HK-2 (cell line): ENCODE measurements around the gene PSRC1.
"Not testable (repeated sequence)": the region's sequence is repeated elsewhere in the genome, so short reads cannot be mapped to it uniquely, and the experiment has no call there.

Experiments used
- DNase-seq: peaks from one replicate; pipeline ENCODE4 v3.0.0-alpha.2; 2018; ENCODE audit not compliant: unreplicated experiment

PSRC1 gene

DNA sequence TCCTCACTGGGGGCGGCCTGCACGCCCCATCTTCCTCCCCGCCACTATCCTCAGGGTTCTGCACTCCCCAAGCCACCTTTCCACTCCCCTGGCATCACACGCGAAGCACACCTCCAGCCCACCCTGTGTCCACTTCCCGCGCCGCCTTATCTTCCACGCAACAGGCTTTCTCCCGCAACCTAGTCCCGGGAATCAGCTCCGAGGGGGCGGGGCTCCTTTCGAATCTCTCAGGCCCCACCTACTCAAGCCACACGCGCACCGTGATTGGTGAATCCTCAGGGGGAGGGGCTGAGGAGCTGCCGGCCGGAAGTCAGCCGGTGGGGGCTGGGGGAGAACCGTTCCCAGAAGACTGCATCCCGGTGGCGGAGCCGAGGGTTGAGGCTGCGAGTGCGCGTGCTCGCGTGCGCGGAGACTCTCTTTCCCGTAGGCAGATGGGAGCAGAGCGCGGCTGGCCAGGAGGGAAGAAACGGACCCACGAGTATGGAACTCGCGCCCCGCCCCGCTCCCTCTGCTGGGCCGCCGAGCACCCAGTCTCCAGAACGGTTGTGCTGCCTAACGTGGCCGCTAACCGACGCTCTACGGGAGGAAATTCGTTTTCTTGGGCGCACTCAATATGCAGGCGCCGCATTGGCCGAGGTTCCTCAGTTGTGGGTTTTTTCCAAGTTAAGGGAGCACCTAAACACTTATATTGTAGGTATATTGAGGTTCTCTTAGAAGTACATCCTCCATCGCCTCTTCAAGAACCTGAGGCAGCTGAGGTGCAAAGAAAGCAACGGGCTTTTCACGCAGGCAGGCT, at the start of gene PSRC1:
Gene PSRC1 (minus strand): TSS at position 194 of the 796 bp plus-strand sequence.
- DNase-seq: peak; percentile 97

DNA sequence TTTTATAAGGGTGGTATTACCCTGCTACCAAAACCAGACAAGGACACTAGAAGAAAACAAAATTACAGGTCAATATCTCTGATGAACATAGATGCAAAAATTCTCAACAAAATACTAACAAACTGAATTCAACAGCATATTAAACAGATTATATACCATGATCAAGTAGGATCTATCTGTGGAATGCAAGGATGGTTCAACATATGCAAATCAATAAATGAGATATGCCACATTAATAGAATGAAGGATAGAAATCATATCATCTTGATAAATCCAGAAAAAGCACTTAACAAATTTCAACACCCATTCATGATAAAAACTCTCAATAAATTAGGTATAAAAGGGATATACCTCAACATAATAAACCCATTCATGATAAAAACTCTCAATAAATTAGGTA, 48.2 kb upstream of the PSRC1 start:
- no peak for DNase-seq

DNA sequence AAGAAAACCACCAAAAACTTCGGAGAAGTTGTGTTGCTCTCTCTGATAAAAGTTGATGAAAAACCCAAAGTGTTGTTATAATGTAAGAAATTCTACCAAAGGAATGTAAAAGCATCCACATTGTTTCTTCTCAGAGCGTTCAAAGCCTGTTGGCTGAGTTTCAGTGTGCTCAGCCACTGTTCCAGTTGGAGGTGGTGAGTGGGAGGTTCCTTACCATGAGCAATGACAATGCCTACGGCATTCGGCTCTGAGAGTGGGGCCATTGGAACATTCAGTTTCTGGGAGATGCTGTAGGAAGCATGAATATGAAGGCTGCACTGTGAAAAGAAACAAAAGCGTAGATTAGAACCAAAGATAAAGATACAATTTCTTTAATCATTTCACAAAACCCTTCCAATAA, 44.3 kb upstream of the PSRC1 start:
- DNase-seq: no peak

DNA sequence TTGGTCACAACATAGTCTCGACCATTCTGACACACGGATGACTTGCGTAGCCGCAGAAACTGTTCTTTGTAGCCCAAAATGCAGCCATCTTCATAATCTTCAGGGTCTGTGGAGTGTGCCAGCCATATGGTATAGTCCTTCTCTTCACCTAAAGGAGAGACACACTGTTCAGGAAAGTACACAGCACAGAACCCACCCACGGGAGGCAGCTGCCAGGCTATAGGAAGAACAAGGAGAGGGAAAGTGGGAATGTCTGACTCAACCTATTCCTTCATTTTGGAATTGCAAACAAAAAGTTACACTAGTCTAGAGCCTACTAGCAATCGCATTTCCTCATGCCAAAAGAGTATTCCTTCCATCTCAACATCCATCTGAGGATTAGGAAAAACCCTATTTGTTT, 40.0 kb upstream of the PSRC1 start:
- no peak for DNase-seq

DNA sequence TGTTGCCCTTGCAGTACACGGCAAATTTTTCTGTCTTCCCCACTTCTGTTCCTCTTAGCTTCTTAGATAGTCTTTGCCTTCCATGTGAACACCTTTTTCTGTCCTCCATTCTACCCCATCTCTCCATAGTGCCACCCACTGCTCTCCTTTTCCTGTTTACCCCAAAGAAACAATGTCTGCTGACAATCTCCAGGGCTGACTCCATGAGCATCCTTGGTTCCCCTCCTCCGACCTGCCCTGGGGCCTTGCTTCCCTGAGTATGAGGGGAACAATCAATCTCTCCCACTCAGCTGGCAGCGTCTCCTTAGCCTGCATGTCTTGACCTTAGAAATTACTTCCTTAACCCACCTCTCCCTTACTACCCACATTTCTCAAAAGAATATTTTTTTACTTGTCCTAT, 36.2 kb upstream of the PSRC1 start:
- no peak for DNase-seq

DNA sequence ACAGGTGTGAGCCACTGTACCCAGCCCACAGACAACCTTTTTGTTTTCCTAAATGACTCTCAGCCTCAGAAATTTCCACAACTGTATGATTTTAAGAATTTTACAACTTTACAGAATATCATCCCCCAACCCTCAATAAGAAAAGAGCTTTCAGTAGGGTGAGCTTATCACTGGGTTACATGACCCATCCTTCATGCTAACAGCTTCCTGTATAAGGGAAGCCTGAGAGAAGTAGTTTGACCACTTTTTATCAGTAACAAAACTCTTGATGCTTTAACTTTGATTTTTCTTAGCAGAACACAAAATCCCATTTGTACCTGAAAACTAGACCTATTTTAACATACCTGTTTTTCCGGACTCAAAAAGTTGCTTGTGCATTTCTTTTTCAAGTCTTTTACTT, 33.6 kb upstream of the PSRC1 start:
- no peak for DNase-seq

DNA sequence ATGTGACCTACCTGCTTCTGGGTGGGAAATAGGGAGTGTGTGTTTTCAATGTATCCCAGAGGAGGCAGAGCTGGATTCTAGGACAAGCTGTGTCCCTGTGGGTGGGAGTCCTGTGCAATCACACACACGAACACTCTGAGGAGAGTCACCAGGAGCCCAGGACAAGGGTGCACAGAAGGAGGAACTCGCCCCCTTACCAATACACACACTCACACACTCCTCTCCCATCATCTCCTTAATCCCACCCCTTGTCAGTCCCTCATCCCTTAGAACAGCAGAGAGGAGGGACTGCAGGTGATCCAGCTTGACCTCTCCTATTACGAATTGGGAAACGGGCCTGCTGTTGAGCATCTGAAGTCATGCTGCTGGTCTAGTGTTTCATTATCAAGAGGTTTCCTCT, 32.3 kb upstream of the PSRC1 start:
- DNase-seq: no peak

DNA sequence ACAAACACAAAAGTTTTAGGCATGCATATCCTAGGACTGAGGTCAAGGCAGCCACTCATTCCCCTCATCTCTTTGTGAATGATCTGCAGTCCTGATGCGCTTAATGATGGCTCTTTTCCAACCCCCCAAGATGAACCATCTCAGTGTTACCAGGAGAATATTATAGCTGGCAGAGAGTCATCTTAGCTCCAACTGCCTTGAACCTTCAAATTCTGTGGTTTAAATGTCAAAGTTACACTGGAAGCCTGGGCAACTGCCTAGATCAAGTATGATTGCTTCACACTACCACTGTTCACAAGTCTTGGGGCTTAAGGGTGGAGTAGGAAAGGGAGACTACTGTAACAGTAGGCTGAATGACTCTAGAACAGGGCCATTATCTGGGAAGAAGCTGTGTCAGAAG, 31.9 kb upstream of the PSRC1 start:
- no peak for DNase-seq

DNA sequence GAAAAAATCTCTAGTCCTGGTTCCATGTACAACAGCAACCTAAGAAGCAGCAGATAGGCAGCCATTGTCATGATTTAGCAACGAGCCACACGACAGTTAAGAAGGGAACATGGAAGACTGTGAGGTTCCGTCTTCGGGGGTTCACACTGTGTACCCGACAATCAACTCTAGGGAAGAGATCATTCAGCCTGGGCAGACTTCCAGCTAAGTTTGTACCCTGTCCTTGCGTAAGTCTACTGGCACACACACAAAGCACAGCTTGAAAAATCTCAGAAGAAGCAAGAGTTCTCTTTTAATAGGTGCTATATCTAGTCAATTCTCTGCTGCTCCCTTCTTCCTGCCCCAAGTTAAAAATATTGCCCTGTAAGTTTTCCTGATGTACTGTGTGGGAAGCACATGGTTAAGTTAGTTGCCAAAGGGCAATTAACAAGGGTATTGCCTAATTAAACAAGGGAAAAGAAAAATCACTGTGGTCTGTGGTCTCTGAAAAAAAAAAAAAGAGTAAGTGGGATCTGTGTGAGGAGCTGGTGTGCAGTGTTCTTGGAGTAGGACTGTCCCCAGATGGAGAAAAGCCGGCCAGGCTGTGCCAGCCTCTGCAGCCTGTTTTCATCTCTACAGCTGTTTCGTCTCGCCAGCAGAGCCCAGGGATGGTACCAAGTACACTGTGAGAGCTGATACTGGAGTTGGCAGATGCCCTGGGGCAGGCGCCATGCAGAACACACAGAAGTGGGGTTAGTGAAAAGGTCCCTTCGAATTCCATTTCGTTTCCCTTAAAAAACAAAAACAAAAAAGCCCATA, 30.2 kb upstream of the PSRC1 start:
- DNase-seq: no peak

DNA sequence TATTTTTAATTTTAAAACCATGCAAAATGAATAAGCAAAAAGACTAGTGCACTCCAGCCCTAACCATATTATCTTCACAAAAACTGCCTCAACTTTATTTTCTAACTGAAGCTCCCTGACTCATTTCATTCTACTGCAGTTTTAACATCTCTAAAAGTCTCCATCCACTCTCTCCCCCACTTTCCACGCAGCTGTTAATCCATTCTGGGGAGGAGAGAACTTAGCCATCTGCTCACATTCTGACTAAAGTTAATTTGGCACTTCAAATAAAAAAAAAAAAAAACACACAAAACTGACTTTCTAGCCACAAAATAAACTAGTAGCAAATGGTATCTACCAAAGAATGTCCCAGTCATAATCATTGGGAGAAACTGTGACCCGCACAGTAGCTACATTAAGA, 29.3 kb upstream of the PSRC1 start:
- no peak for DNase-seq

DNA sequence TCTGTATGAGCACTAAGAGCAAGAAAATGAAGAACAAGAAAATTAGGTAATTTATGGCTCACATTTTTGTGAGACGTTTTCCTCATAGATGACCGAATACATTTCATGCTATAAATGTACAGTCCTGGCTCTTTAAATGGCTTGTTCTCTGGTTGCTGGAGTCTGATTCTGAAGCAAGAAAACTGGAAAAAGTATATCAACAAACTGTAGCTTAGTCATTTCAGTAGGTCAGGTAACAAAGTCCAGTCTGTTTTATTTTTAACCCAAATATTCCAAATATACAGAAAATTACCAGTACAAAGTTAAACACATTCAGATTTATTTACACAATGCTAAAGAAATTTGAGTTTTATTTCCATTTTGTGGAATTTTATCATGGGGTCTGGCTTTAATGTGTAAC, 26.4 kb upstream of the PSRC1 start:
- no peak for DNase-seq

DNA sequence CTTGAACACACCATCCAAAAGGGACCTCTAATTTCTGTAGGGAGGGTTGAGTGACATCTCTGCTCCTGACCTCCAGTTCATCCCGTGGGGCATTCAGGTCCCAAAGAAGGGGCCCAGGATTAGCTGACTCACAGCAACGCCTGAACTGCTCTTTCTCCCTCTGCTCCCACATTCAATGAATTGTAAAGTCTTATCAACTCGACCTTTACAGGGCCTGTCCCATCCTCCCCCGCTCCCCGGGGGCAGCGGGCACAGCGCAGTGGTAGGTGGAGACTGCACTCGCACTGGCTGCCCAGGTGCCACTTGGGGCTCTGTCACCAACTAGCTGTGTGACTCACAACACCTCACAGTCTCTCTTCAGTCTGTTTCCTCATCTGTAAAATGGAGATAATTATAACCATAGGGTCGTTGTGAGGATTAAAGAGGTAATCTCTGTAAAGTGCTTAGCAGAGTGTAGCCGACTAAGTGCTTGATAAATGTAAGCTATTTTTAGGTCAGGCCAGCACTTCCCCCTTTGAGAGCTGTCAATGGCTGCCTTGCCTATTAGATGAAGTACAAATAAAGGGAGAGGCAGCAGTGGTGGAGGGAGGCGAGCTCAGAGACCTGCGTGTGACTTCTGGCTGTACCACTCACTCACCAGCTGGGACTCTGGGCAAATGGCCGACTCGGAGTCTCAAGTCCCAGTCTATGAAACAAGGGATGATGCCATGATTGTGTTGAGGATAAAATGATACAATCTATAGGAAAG, 24.5 kb upstream of the PSRC1 start:
- no peak for DNase-seq

DNA sequence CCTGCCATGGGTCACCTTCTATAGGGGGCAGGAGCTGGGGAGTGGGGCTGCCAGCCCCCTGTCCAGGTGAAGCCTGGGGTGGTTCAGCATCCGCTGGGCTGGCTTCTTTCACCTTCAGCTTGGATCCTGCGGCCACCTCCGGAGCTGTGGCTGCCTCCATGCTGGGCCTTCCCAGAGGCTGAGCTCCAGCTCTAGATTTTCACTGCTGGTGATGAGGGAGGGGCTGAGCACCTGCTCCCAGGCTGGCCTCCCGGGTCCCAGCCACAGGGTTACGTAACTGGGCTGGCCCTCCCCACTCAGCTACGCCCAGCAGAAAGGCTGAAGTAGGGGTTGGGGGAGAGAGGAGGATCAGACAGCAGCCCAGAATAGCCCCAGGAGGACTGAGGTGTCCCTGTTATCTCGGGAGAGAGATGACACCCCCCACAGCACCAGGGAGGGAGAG, 23.9 kb upstream of the PSRC1 start, which contains the start of gene MYBPHL:
Gene MYBPHL (minus strand): TSS at position 180 of the 442 bp plus-strand sequence. CDS start 20 bp downstream, at position 160.
- DNase-seq: no peak

DNA sequence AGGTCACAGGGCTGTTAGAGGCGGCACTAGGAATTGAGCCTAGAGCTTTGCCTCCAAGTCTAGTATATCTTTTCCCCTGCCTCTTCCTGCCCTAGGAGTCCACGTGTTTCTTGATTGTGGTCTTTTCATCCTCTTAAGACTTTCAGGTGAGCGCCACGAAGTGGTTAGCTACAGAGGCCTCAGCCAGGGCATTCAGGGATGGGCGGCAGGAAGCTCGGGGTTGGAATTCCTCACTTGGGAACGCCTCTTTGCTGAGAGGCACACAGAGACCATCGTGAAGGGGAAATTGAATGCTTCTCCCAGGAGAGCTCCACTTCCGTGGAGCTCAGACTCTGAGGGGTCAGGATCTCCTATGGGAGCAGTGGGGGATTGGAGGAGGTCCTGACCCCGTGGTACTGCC, 23.0 kb upstream of the PSRC1 start:
- not testable (repeated sequence) for DNase-seq

DNA sequence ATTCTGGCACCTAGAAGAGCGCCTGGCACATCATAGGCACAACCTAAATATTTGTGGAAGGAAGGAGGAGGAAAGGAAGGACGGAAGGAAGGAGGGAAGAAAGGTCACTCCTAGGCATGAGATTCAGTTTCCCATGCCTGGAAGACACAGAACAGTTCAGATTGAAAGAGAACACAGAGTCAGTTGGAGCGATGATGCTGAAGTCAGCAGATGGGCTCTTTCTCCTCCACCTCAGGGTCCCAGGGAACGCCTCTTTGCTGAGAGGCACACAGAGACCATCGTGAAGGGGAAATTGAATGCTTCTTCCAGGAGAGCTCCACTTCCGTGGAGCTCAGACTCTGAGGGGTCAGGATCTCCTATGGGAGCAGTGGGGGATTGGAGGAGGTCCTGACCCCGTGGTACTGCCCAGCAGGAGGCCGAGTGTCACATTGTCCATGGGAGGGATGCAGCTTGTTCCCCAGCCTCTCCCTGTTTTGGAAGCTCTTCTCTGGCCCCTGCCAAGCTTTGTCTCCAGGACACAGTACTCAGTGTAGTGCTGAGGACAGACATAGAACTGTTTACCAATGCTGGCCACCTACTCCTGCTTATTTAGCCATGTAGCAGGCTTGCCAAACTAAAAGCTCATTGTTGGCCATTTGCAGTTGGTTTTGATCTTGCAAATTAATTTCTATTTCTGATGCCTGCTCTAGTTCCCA, 21.4 kb upstream of the PSRC1 start:
- no peak for DNase-seq

DNA sequence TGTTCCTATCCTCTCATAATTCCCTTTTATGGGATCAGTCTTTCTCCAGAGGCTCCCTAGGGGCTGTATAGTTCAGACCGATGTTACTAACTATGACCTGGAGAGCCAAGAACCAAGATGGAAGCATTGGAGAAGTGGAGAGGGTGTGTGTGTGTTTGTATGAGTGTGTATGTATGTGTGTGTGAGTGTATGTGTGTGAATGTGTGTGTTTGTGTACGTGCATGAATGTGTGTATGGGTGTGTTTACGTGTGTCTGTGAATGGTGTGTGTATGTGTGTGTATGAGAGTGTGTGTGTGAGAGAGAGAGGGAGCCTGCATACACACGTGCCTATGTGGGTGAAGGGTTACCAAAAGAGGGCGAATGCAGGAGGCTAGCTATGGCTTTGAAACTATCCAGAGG, 18.9 kb upstream of the PSRC1 start:
- DNase-seq: no peak

DNA sequence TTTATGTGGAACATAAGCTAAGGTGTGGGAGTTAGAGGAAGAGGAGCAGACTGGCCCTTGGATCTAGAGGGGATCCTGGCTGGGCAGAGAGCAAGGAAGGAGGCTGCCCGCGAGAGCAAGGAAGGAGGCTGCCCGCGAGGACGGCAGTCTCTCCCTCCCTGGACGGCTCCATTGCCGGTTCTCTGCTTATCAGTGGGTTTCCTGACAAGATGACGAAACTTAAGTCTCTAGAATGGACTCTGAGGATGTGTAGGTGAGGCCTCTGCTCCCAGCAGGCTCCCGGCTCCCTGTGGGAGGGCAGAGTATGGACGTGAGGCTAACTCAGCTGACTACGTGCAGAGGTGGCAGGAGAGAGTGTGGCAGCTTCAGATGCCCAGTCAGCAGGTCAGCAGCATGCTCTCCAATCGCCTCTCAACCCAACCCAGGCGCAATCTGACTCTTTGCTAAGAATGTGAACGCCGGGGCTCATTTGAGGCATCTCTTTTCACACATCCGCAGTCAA, 17.8 kb upstream of the PSRC1 start:
- DNase-seq: no peak

DNA sequence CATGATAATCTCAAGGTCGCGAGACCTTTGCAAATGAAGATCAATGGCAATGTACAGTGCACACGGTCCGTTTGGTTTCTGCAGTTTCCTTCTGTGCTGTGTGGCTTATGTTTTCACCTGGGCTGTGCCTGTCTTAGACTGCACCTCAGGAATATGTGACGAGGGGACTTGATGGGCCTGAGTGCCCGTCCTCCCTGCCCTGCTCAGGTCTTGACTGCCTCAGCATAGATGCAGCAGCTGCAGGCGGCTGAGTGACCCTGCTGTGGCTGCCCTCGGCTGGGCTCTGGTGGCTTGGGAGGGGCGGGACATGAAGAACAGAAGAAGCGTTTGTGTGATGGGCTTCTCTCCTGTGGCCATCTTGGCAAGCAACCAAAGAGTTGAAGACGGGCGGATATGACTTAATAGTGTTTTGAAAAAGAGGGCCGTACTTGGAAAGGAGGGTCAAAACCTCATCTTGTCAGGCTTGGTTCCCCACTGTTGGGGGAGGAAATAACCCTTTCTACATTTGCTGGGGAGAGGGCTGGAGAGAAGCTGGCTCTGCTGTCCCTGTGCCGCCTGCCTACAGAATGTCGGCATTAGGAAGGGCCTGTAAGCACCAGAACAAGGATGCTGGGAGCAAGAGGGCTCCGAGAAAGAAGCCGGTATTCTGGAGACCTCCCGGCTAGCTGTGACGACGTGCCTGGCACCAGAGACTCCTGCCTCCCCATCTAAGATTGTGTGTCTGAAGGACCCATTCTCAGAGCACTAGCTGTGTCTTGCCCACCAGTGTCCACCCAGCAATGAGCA, 16.8 kb upstream of the PSRC1 start:
- no peak for DNase-seq

DNA sequence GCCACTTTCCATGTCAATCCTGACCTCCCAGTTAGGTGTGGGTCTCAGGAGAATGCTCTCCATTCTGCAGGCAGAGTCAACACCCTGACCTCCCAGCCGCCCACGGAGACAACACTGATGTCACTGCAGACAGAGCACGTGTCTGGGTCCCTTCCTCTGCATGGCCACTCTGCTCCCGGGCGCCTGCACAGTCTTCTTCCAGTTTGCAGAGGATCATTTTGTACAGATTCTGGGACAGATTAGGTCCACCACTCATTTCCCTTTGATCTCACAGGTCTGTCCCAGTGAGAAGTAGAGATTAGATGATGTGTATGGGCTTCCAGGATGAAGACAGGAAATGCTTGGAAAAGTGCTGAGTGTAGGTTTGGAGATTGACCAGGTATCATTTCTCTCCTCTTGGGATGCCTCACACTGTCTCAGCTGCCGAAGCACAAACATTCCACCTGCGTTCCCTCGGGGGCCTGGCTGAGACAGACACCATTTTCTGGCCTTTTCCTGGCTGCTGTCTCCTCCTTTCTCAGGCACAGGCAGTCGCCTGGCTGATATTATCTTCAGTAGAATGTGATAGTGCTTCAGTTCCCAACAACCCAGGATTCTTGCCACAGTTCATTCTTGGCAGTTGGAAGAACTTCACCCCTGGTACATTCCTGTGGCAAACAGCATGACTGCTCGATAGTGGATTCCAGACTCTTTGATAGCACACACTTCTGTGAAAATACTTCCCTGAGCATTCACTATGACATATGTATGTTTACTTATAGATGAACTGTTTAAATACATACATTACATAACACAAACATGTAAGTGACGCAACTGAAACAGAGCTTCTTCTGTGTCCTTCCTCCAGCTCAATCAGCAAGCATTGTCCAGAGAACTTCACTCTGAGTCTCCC, 16.0 kb upstream of the PSRC1 start:
- DNase-seq: no peak

DNA sequence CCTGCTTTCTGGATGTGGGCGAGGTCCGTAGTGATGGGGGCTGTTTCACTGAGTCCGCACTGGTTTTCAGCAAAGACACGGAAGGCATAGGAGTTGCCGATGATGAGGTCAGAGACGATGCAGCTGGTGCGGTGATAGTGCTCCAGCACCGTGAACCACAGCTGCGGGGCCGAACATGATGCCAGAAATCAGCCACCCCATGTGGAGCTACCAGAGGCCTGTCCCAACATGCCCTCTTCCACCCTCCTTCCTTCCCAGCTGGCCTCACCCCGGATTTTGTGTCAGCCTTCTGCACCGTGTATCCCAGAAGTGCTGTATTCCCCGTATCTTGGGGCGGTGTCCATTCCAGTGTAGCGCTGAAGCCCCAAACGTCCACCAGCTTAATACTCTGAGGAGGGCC, 13.8 kb upstream of the PSRC1 start:
- DNase-seq: no peak
